Lower leg skin (tissue), 4 donors: ENCODE measurements around the gene AUTS2. TPM values are rescaled to one million over a fixed set of nuclear protein-coding genes. Genes with fewer than 3 reads are reported as not detected.

Experiments used
- DNase-seq, 2 donors: peaks; one replicate each; pipeline ENCODE4 v3.0.0-alpha.2; 2019; ENCODE audit warnings: low spot score in 2 of 2
- H3K4me3 ChIP-seq: fragments of 200-600 bp; sonication (generic); 2 replicates; pipeline ENCODE4 v1.5.1; 2017; ENCODE audit warnings: mild to moderate bottlenecking, low read depth; ENCODE audit not compliant: poor library complexity, severe bottlenecking
- CTCF ChIP-seq, 3 donors: fragments of 450-650 bp; IDR thresholded peaks; one replicate each; pipeline ENCODE4 v1.5.1; 2016; ENCODE audit warnings: antibody characterized with exemption in 3 of 3, mild to moderate bottlenecking in 3 of 3, moderate library complexity in 2 of 3
- POLR2A ChIP-seq, 2 donors: fragments of 450-650 bp; IDR thresholded peaks; one replicate each; pipeline ENCODE4 v1.6.1; 2016 to 2017; ENCODE audit warnings: antibody characterized with exemption in 2 of 2, mild to moderate bottlenecking in 1 of 2, moderate library complexity in 1 of 2
- WGBS, 2 donors: methylation state at CpG; one replicate each; pipeline ENCODE4 v1.1.5; 2018; 5-methylcytosine and 5-hydroxymethylcytosine counted together
- intact Hi-C: fragments of 100-400 bp; cut with DNase I; formaldehyde crosslinking; loops from one replicate; pipeline ENCODE4 v1.15.0; 2023; ENCODE audit warnings: low total_unique reads
- total RNA-seq, 4 donors: library from RNA; depleted of rRNA; stranded (reverse); fragments of >200 nt; gene quantifications; one replicate each; pipeline ENCODE4 v1.1.0, GENCODE V29; 2016

The AUTS2 gene
- total RNA-seq, 4 donors from 2014 or later: 30.8 to 41.9 (median 40.5) TPM

GRCh38 chr7:69804962-69805361 lies 206.7 kb downstream of the AUTS2 start:
- WGBS, 2 donors: 75 to 76% methylated on average over 2 of the region's 2 CpGs

GRCh38 chr7:69808391-69808790 lies 210.1 kb downstream of the AUTS2 start:
- intact Hi-C loops: no loop called here
- no peak for DNase-seq
- TF ChIP-seq CTCF (IDR thresholded peaks at IDR 0.05) (no peak), POLR2A (IDR thresholded peaks at IDR 0.05) (no peak)
- no peak overlapping the region for H3K4me3 ChIP-seq
- 97 to 98% methylated on average over 1 of the region's 1 CpG for WGBS, 2 donors

More at GRCh38 chr7:69804962-69805361, 206.7 kb downstream of the AUTS2 start:
- no peak for DNase-seq
- intact Hi-C loops: no loop called here
- H3K4me3 ChIP-seq: no peak overlapping the region
- TF ChIP-seq CTCF (IDR thresholded peaks at IDR 0.05) (no peak), POLR2A (IDR thresholded peaks at IDR 0.05) (no peak)

GRCh38 chr7:69811476-69812308 lies 213.4 kb downstream of the AUTS2 start:
- no peak for TF ChIP-seq POLR2A (IDR thresholded peaks at IDR 0.05)
- DNase-seq: no peak
- no peak overlapping the region for H3K4me3 ChIP-seq
- intact Hi-C loops: no loop called here
- WGBS, 2 donors: 92% methylated on average over 7 of the region's 7 CpGs

- intact Hi-C loops: no loop called here
- no peak for DNase-seq
- H3K4me3 ChIP-seq: no peak overlapping the region
- TF ChIP-seq POLR2A (IDR thresholded peaks at IDR 0.05) (no peak), CTCF (IDR thresholded peaks at IDR 0.05) (no peak)
- 92 to 96% methylated on average over 1 of the region's 1 CpG for WGBS, 2 donors
These were observed 214.5 kb downstream of the AUTS2 start for GRCh38 chr7:69812756-69813155.

- intact Hi-C loops: no loop called here
- peak in 1 of 2 donors; percentile 26 for DNase-seq
- no peak for TF ChIP-seq CTCF (IDR thresholded peaks at IDR 0.05)
- no peak for TF ChIP-seq POLR2A (IDR thresholded peaks at IDR 0.05)
- H3K4me3 ChIP-seq: no peak overlapping the region
These were observed 215.5 kb downstream of the AUTS2 start for GRCh38 chr7:69813637-69814240.

- H3K4me3 ChIP-seq: no peak overlapping the region
- intact Hi-C loops: no loop called here
- TF ChIP-seq POLR2A (IDR thresholded peaks at IDR 0.05): no peak
- no peak for TF ChIP-seq CTCF (IDR thresholded peaks at IDR 0.05)
- no peak for DNase-seq
- 53 to 61% methylated on average over 14 of the region's 14 CpGs for WGBS, 2 donors
These were observed 216.2 kb downstream of the AUTS2 start for GRCh38 chr7:69814421-69814962.
